ENCODE results near the gene MACROD1. TPM values are rescaled to one million over a fixed set of nuclear protein-coding genes. Genes with fewer than 3 reads are reported as not detected.
"Not testable (repeated sequence)": the region's sequence is repeated elsewhere in the genome, so short reads cannot be mapped to it uniquely, and the experiment has no call there.

MACROD1 gene
- total RNA-seq, 2 donors from 2014 or later, result 31.6 to 47.0 TPM

GRCh38 chr11:64162769-64163168 is 3.1 kb downstream of the MACROD1 start:
- intact Hi-C loops (cut with DNase I, micrococcal nuclease); DNase-seq; ATAC-seq: not testable (repeated sequence)

- intact Hi-C loops (cut with DNase I, micrococcal nuclease), result no loop called here
- no peak for ATAC-seq
- DNase-seq, result no peak
These were observed 4.9 kb downstream of the MACROD1 start for GRCh38 chr11:64161037-64161436.

GRCh38 chr11:64157631-64158394 is 8.1 kb downstream of the MACROD1 start:
- ATAC-seq, result no peak
- intact Hi-C loops (cut with DNase I, micrococcal nuclease), result loop anchor here in 1 of 2 donors (10.0 kb wide), 1 partner anchor 323 kb away; the partner anchor contains the start of gene MARK2
- DNase-seq, result no peak

- intact Hi-C loops (cut with DNase I, micrococcal nuclease), result loop anchor here in 1 of 2 donors (10.0 kb wide), 1 partner anchor 322 kb away; the partner anchor contains the start of gene MARK2
- no peak for ATAC-seq
- no peak for DNase-seq
These were observed 9.5 kb downstream of the MACROD1 start for GRCh38 chr11:64156235-64157011.

- DNase-seq (no peak), ATAC-seq (no peak)
- intact Hi-C loops (cut with DNase I, micrococcal nuclease), result loop anchor here (5.0 to 10.0 kb wide), 3 partner anchors 152 to 319 kb away; partner anchors contain the start of gene MARK2 (in 1 of the 2)
These were observed 12.1 kb downstream of the MACROD1 start for GRCh38 chr11:64153812-64154211.

GRCh38 chr11:64152841-64153691 is 12.8 kb downstream of the MACROD1 start:
- ATAC-seq (peak; percentile 89), DNase-seq (peak; percentile 42 to 73)
- intact Hi-C loops (cut with DNase I, micrococcal nuclease), result loop anchor here (5.0 to 10.0 kb wide), 3 partner anchors 151 to 318 kb away; partner anchors contain the start of gene MARK2 (in 1 of the 2)

- intact Hi-C loops (cut with DNase I, micrococcal nuclease), result loop anchor here (5.0 to 10.0 kb wide), 3 partner anchors 149 to 317 kb away; partner anchors contain the start of gene MARK2 (in 1 of the 2)
- ATAC-seq (no peak), DNase-seq (no peak)
These were observed 14.6 kb downstream of the MACROD1 start for GRCh38 chr11:64151337-64151736.

GRCh38 chr11:64150481-64151239 is 15.3 kb downstream of the MACROD1 start:
- no peak for DNase-seq
- intact Hi-C loops (cut with DNase I, micrococcal nuclease), result loop anchor here (5.0 to 10.0 kb wide), 3 partner anchors 148 to 316 kb away; partner anchors contain the start of gene MARK2 (in 1 of the 2)
- ATAC-seq, result no peak

- DNase-seq (no peak), ATAC-seq (no peak)
- intact Hi-C loops (cut with DNase I, micrococcal nuclease), result loop anchor here (5.0 to 10.0 kb wide), 3 partner anchors 148 to 315 kb away; partner anchors contain the start of gene MARK2 (in 1 of the 2)
These were observed 15.9 kb downstream of the MACROD1 start for GRCh38 chr11:64150051-64150450.

GRCh38 chr11:64148917-64149617 is 16.8 kb downstream of the MACROD1 start:
- ATAC-seq (no peak), DNase-seq (no peak)
- intact Hi-C loops (cut with DNase I, micrococcal nuclease), result no loop called here

- intact Hi-C loops (cut with DNase I, micrococcal nuclease), result no loop called here
- peak; percentile 52 for ATAC-seq
- peak; percentile 81 to 83 for DNase-seq
These were observed 17.5 kb downstream of the MACROD1 start for GRCh38 chr11:64148226-64148916.

GRCh38 chr11:64146036-64146955 is 19.6 kb downstream of the MACROD1 start:
- peak; percentile 82 for ATAC-seq
- intact Hi-C loops (cut with DNase I, micrococcal nuclease), result no loop called here
- DNase-seq, result peak; percentile 56 to 70

- ATAC-seq (no peak), DNase-seq (no peak)
- intact Hi-C loops (cut with DNase I, micrococcal nuclease), result no loop called here
These were observed 21.1 kb downstream of the MACROD1 start for GRCh38 chr11:64144587-64145472.

- ATAC-seq, result no peak
- intact Hi-C loops (cut with DNase I, micrococcal nuclease), result no loop called here
- no peak for DNase-seq
These were observed 24.7 kb downstream of the MACROD1 start for GRCh38 chr11:64141081-64141783.

Data from left colon (tissue), 2 donors.